Neuronal stem cell (in vitro differentiated cells): ENCODE measurements around the gene C10orf67.

Experiments used
- DNase-seq: peaks from one replicate; pipeline ENCODE4 v3.0.0-alpha.2; 2013; ENCODE audit warnings: low spot score
- H2AFZ ChIP-seq: one replicate; pipeline ENCODE4 v1.6.1; 2013; ENCODE audit warnings: mild to moderate bottlenecking, low read length, inconsistent platforms
- H2AK5ac ChIP-seq: 2 replicates; pipeline ENCODE4 v1.6.1; 2013; ENCODE audit warnings: low read depth, mild to moderate bottlenecking, inconsistent platforms, low read length, moderate library complexity, mixed read lengths
- H2BK120ac ChIP-seq: 2 replicates; pipeline ENCODE4 v1.6.1; 2013; ENCODE audit warnings: low read depth, mild to moderate bottlenecking, inconsistent platforms, low read length, moderate library complexity, mixed read lengths
- H2BK12ac ChIP-seq: one replicate; pipeline ENCODE4 v1.6.1; 2013; ENCODE audit warnings: low read length, inconsistent platforms
- H2BK15ac ChIP-seq: 2 replicates; pipeline ENCODE4 v1.6.1; 2013; ENCODE audit warnings: mild to moderate bottlenecking, low read length, inconsistent platforms, mixed read lengths
- H2BK5ac ChIP-seq: one replicate; pipeline ENCODE4 v1.6.1; 2013; ENCODE audit warnings: inconsistent platforms, mild to moderate bottlenecking, low read length, moderate library complexity
- H3K14ac ChIP-seq: one replicate; pipeline ENCODE4 v1.6.1; 2013; ENCODE audit warnings: low read length, inconsistent platforms
- H3K18ac ChIP-seq: 2 replicates; pipeline ENCODE4 v1.6.1; 2013; ENCODE audit warnings: low read length, inconsistent platforms
- H3K23ac ChIP-seq: 2 replicates; pipeline ENCODE4 v1.6.1; 2013; ENCODE audit warnings: low read depth, mild to moderate bottlenecking, mixed read lengths, low read length, inconsistent platforms; ENCODE audit not compliant: poor library complexity
- H3K27ac ChIP-seq: replicated peaks from 3 replicates; pipeline ENCODE4 v1.5.1; 2013; ENCODE audit warnings: low read length, inconsistent platforms
- H3K27me3 ChIP-seq, 3 experiments: 2 replicates each; pipeline ENCODE4 v1.6.1; 2013; ENCODE audit warnings: low read length in 3 of 3, mild to moderate bottlenecking in 2 of 3, inconsistent platforms in 1 of 3, low read depth in 1 of 3, mixed read lengths in 1 of 3, moderate library complexity in 1 of 3; ENCODE audit not compliant: control insufficient read depth in 3 of 3, insufficient read depth in 3 of 3
- H3K36me3 ChIP-seq, 2 donors: replicated peaks in 1 of 2; 2 replicates each; pipeline ENCODE4 v1.6.1; 2013; ENCODE audit warnings: low read length in 2 of 2; ENCODE audit not compliant: control insufficient read depth in 2 of 2, insufficient read depth in 2 of 2
- H3K4ac ChIP-seq: 2 replicates; pipeline ENCODE4 v1.6.1; 2013; ENCODE audit warnings: inconsistent platforms, mild to moderate bottlenecking, low read length, moderate library complexity
- H3K4me1 ChIP-seq, 2 donors: 1 replicate in 1 of 2; 2 replicates in 1 of 2; pipeline ENCODE4 v1.6.1; 2013; ENCODE audit warnings: low read length in 2 of 2, low read depth in 1 of 2; ENCODE audit not compliant: control insufficient read depth in 2 of 2, insufficient read depth in 1 of 2
- H3K4me2 ChIP-seq: one replicate; pipeline ENCODE4 v1.6.1; 2013; ENCODE audit warnings: mild to moderate bottlenecking, low read length, inconsistent platforms; ENCODE audit not compliant: insufficient read depth, poor library complexity, severe bottlenecking
- H3K4me3 ChIP-seq, 2 donors: 2 replicates each; pipeline ENCODE4 v1.5.1; 2013; ENCODE audit warnings: low read length in 2 of 2, mild to moderate bottlenecking in 2 of 2, inconsistent platforms in 1 of 2, moderate library complexity in 1 of 2
- H3K79me1 ChIP-seq: one replicate; pipeline ENCODE4 v1.6.1; 2013; ENCODE audit warnings: low read depth, mild to moderate bottlenecking, inconsistent platforms, low read length, moderate library complexity
- H3K9ac ChIP-seq: one replicate; pipeline ENCODE4 v1.6.1; 2013; ENCODE audit warnings: mild to moderate bottlenecking, low read depth, low read length, inconsistent platforms; ENCODE audit not compliant: poor library complexity
- H3K9me3 ChIP-seq, 2 donors: replicated peaks in 1 of 2; 2 replicates each; pipeline versions ENCODE3 to v1.6.1; 2013; ENCODE audit warnings: low read length in 2 of 2, mild to moderate bottlenecking in 2 of 2, inconsistent platforms in 1 of 2, low read depth in 1 of 2, mixed read lengths in 1 of 2, moderate library complexity in 1 of 2; ENCODE audit not compliant: control insufficient read depth in 2 of 2, insufficient read depth in 1 of 2
- H4K8ac ChIP-seq: one replicate; pipeline ENCODE4 v1.6.1; 2013; ENCODE audit warnings: low read depth, mild to moderate bottlenecking, inconsistent platforms, low read length, moderate library complexity
- H4K91ac ChIP-seq: one replicate; pipeline ENCODE4 v1.6.1; 2013; ENCODE audit warnings: low read length, low read depth, mild to moderate bottlenecking, inconsistent platforms; ENCODE audit not compliant: poor library complexity
- WGBS, 2 donors: extraction: QIAGEN DNeasy Blood & Tissue Kit; methylation state at CpG; one replicate each; pipeline ENCODE4 v1.1.7; 2013; ENCODE audit warnings: missing lambda C conversion rate in 2 of 2, mixed read lengths in 1 of 2; ENCODE audit not compliant: insufficient read length in 2 of 2, insufficient replicate concordance in 1 of 2; ENCODE audit errors: extremely low coverage in 2 of 2; 5-methylcytosine and 5-hydroxymethylcytosine counted together

Gene C10orf67

GRCh38 chr10:23341004-23341403 lies 3.6 kb downstream of the C10orf67 start:
- Histone ChIP-seq H2BK120ac (no peak overlapping the region), H2AK5ac (no peak overlapping the region), H3K27me3 (no peaks in the 10 kb centered on the region), H2AFZ (peak overlapping the region; percentile 51), H3K9ac (no peak overlapping the region), H3K14ac (no peak overlapping the region), H3K4ac (no peak overlapping the region), H3K18ac (no peak overlapping the region), H3K4me2 (no peak overlapping the region), H3K27ac (no peak overlapping the region), H2BK15ac (no peak overlapping the region), H2BK5ac (no peak overlapping the region), H3K9me3 (no peaks in the 10 kb centered on the region), H4K91ac (no peak overlapping the region), H4K8ac (no peak overlapping the region), H3K79me1 (no peaks in the 10 kb centered on the region), H3K4me3 (no peak overlapping the region), H2BK12ac (no peak overlapping the region), H3K23ac (no peak overlapping the region), H3K4me1 (peaks cover 7 to 15% of the 10 kb centered on the region in 2 donors), H3K36me3 (no peaks in the 10 kb centered on the region)
- WGBS, 2 donors, result no CpG with 5 or more reads among the region's 2 CpGs
- no peak for DNase-seq

GRCh38 chr10:23340354-23340753 lies 4.2 kb downstream of the C10orf67 start:
- no peak overlapping the region for H4K91ac ChIP-seq
- H3K9me3 ChIP-seq, result no peaks in the 10 kb centered on the region
- H3K36me3 ChIP-seq, result no peaks in the 10 kb centered on the region
- no peaks in the 10 kb centered on the region for H3K79me1 ChIP-seq
- H2BK120ac ChIP-seq, result no peak overlapping the region
- no peak overlapping the region for H2BK12ac ChIP-seq
- no peaks in the 10 kb centered on the region for H3K27me3 ChIP-seq
- H2AFZ ChIP-seq, result no peak overlapping the region
- H3K23ac ChIP-seq, result no peak overlapping the region
- WGBS, 2 donors, result no CpG with 5 or more reads among the region's 4 CpGs
- no peak overlapping the region for H4K8ac ChIP-seq
- no peak overlapping the region for H3K27ac ChIP-seq
- no peak overlapping the region for H2AK5ac ChIP-seq
- H2BK5ac ChIP-seq, result no peak overlapping the region
- H3K14ac ChIP-seq, result no peak overlapping the region
- no peak overlapping the region for H2BK15ac ChIP-seq
- H3K4ac ChIP-seq, result no peak overlapping the region
- H3K18ac ChIP-seq, result no peak overlapping the region
- H3K4me1 ChIP-seq, result peaks cover 7 to 10% of the 10 kb centered on the region in 2 donors
- H3K4me3 ChIP-seq, result no peak overlapping the region
- no peak overlapping the region for H3K9ac ChIP-seq
- DNase-seq, result no peak
- no peak overlapping the region for H3K4me2 ChIP-seq

- H3K4me2 ChIP-seq, result no peak overlapping the region
- H3K4me1 ChIP-seq, result peaks cover 7 to 9% of the 10 kb centered on the region in 2 donors
- no peak overlapping the region for H4K91ac ChIP-seq
- H2BK120ac ChIP-seq, result no peak overlapping the region
- H4K8ac ChIP-seq, result no peak overlapping the region
- H3K79me1 ChIP-seq, result no peaks in the 10 kb centered on the region
- no peak overlapping the region for H2BK5ac ChIP-seq
- no peak overlapping the region for H3K27ac ChIP-seq
- no peaks in the 10 kb centered on the region for H3K27me3 ChIP-seq
- H3K9me3 ChIP-seq, result no peaks in the 10 kb centered on the region
- no peak overlapping the region for H2BK15ac ChIP-seq
- no peak overlapping the region for H2AK5ac ChIP-seq
- WGBS, 2 donors, result no CpG with 5 or more reads among the region's 1 CpG
- no peak overlapping the region for H3K18ac ChIP-seq
- H3K23ac ChIP-seq, result no peak overlapping the region
- no peaks in the 10 kb centered on the region for H3K36me3 ChIP-seq
- no peak for DNase-seq
- no peak overlapping the region for H2BK12ac ChIP-seq
- H3K4me3 ChIP-seq, result no peak overlapping the region
- no peak overlapping the region for H2AFZ ChIP-seq
- no peak overlapping the region for H3K4ac ChIP-seq
- H3K14ac ChIP-seq, result no peak overlapping the region
- H3K9ac ChIP-seq, result no peak overlapping the region
These were observed 5.7 kb downstream of the C10orf67 start for GRCh38 chr10:23338886-23339285.

- Histone ChIP-seq H2BK5ac (no peak overlapping the region), H3K4me3 (no peak overlapping the region), H2BK12ac (no peak overlapping the region), H3K27me3 (no peaks in the 10 kb centered on the region), H3K4me2 (no peak overlapping the region), H2AFZ (no peak overlapping the region), H3K23ac (no peak overlapping the region), H3K36me3 (no peaks in the 10 kb centered on the region), H4K8ac (no peak overlapping the region), H2AK5ac (no peak overlapping the region), H4K91ac (no peak overlapping the region), H3K9ac (no peak overlapping the region), H3K18ac (no peak overlapping the region), H3K4ac (no peak overlapping the region), H2BK15ac (no peak overlapping the region), H3K4me1 (peaks cover 7 to 8% of the 10 kb centered on the region in 2 donors), H2BK120ac (no peak overlapping the region), H3K79me1 (no peaks in the 10 kb centered on the region), H3K27ac (no peak overlapping the region), H3K9me3 (no peaks in the 10 kb centered on the region), H3K14ac (no peak overlapping the region)
- no CpG with 5 or more reads among the region's 11 CpGs for WGBS, 2 donors
- DNase-seq, result no peak
These were observed 6.3 kb downstream of the C10orf67 start for GRCh38 chr10:23338155-23338828.
